HEK293 (cell line): ENCODE results near the gene SHC4.

Experiments
- CTCF ChIA-PET: fragments of 350-600 bp; formaldehyde crosslinking; extraction: SDS; loops from one replicate; lab custom pipeline; 2021; ENCODE audit warnings: antibody characterized with exemption; lab: Yijun Ruan, JAX
- POLR2A ChIA-PET: fragments of 300-600 bp; formaldehyde crosslinking; extraction: SDS; loops from one replicate; lab custom pipeline; 2020; ENCODE audit warnings: antibody characterized with exemption, inconsistent platforms; lab: Yijun Ruan, JAX
- H3K27ac ChIP-seq: fragments of 200-500 bp; sonication (Bioruptor generic); 2 replicates; pipeline ENCODE4 v1.5.1; 2014; ENCODE audit warnings: low read depth, low read length, control low read depth, inconsistent platforms; ENCODE audit errors: extremely low read depth
- H3K36me3 ChIP-seq, 2 experiments: fragments of 200-500 bp in 1 of 2; sonication (Bioruptor generic) in 1 of 2; 1 replicate in 1 of 2; 2 replicates in 1 of 2; pipeline ENCODE4 v1.5.1; 2014 to 2017; ENCODE audit warnings: inconsistent platforms in 2 of 2, low read length in 2 of 2; ENCODE audit not compliant: control insufficient read depth in 2 of 2, insufficient read depth in 1 of 2
- H3K4me1 ChIP-seq: fragments of 200-500 bp; sonication (Bioruptor generic); 2 replicates; pipeline ENCODE4 v1.5.1; 2014; ENCODE audit warnings: mild to moderate bottlenecking, low read length, inconsistent platforms; ENCODE audit not compliant: control insufficient read depth, insufficient read depth
- H3K4me3 ChIP-seq: 2 replicates; pipeline ENCODE4 v1.5.1; 2011; ENCODE audit warnings: low read depth, mild to moderate bottlenecking, control low read depth, low read length, moderate library complexity
- H3K9me3 ChIP-seq: fragments of 200-500 bp; sonication (Bioruptor generic); 2 replicates; pipeline ENCODE4 v1.5.1; 2014; ENCODE audit warnings: low read depth, low read length, inconsistent platforms; ENCODE audit not compliant: control insufficient read depth, insufficient read depth
- BCL11B ChIP-seq: fragments of 450-650 bp; formaldehyde crosslinking; IDR thresholded peaks from 2 replicates; pipeline ENCODE4 v1.5.1; 2016; ENCODE audit warnings: low read depth, missing biosample characterization, missing genetic modification characterization
- GLI4 ChIP-seq: fragments of 450-650 bp; formaldehyde crosslinking; IDR thresholded peaks from 2 replicates; pipeline ENCODE4 v1.5.1; 2016; ENCODE audit warnings: missing biosample characterization, missing genetic modification characterization
- KLF16 ChIP-seq: fragments of 450-650 bp; formaldehyde crosslinking; IDR thresholded peaks from 2 replicates; pipeline ENCODE4 v1.5.1; 2017; ENCODE audit warnings: missing biosample characterization, missing genetic modification characterization
- MYNN ChIP-seq: fragments of 450-650 bp; formaldehyde crosslinking; IDR thresholded peaks from 2 replicates; pipeline ENCODE4 v1.5.1; 2016; ENCODE audit warnings: missing biosample characterization, missing genetic modification characterization, borderline replicate concordance
- REPIN1 ChIP-seq: fragments of 450-650 bp; formaldehyde crosslinking; IDR thresholded peaks from 2 replicates; pipeline ENCODE4 v1.5.1; 2017; ENCODE audit warnings: missing biosample characterization, missing genetic modification characterization, low read depth
- SALL2 ChIP-seq: fragments of 450-650 bp; formaldehyde crosslinking; IDR thresholded peaks from 2 replicates; pipeline ENCODE4 v1.5.0; 2017; ENCODE audit warnings: missing biosample characterization, mild to moderate bottlenecking, missing genetic modification characterization, borderline replicate concordance
- TRIM28 ChIP-seq: IDR thresholded peaks from 2 replicates; pipeline ENCODE4 v1.6.1; 2011; ENCODE audit warnings: low read length, control low read depth, borderline replicate concordance
- ZBTB17 ChIP-seq: fragments of 450-650 bp; formaldehyde crosslinking; IDR thresholded peaks from 2 replicates; pipeline ENCODE4 v1.5.1; 2016; ENCODE audit warnings: missing biosample characterization, missing genetic modification characterization
- ZBTB21 ChIP-seq: fragments of 450-650 bp; formaldehyde crosslinking; IDR thresholded peaks from 2 replicates; pipeline ENCODE4 v1.5.1; 2017; ENCODE audit warnings: missing biosample characterization, missing genetic modification characterization
- ZBTB48 ChIP-seq: fragments of 450-650 bp; formaldehyde crosslinking; IDR thresholded peaks from 2 replicates; pipeline ENCODE4 v1.5.1; 2016; ENCODE audit warnings: missing biosample characterization, missing genetic modification characterization
- ZNF114 ChIP-seq: fragments of 450-650 bp; formaldehyde crosslinking; IDR thresholded peaks from 2 replicates; pipeline ENCODE4 v1.5.0; 2017; ENCODE audit warnings: missing biosample characterization, missing genetic modification characterization
- ZNF133 ChIP-seq: fragments of 450-650 bp; formaldehyde crosslinking; IDR thresholded peaks from 2 replicates; pipeline ENCODE4 v1.5.1; 2016; ENCODE audit warnings: missing biosample characterization, missing genetic modification characterization
- ZNF223 ChIP-seq: fragments of 450-650 bp; formaldehyde crosslinking; IDR thresholded peaks from 2 replicates; pipeline ENCODE4 v1.5.1; 2016; ENCODE audit warnings: missing biosample characterization, missing genetic modification characterization
- ZNF311 ChIP-seq: fragments of 450-650 bp; formaldehyde crosslinking; IDR thresholded peaks from 2 replicates; pipeline ENCODE4 v1.5.1; 2017; ENCODE audit warnings: missing biosample characterization, missing genetic modification characterization, borderline replicate concordance
- ZNF335 ChIP-seq: fragments of 450-650 bp; formaldehyde crosslinking; conservative IDR thresholded peaks from 2 replicates; pipeline ENCODE4 v1.5.1; 2016; ENCODE audit warnings: missing biosample characterization, missing genetic modification characterization
- ZNF416 ChIP-seq: fragments of 450-650 bp; formaldehyde crosslinking; IDR thresholded peaks from 2 replicates; pipeline ENCODE4 v1.5.1; 2016; ENCODE audit warnings: missing biosample characterization, missing genetic modification characterization
- ZNF423 ChIP-seq: fragments of 450-650 bp; formaldehyde crosslinking; IDR thresholded peaks from 2 replicates; pipeline ENCODE4 v1.5.1; 2016; ENCODE audit warnings: missing biosample characterization, missing genetic modification characterization
- ZNF433 ChIP-seq: fragments of 450-650 bp; formaldehyde crosslinking; IDR thresholded peaks from 2 replicates; pipeline ENCODE4 v1.5.1; 2016; ENCODE audit warnings: missing biosample characterization, missing genetic modification characterization, low read depth
- ZNF521 ChIP-seq: fragments of 450-650 bp; formaldehyde crosslinking; IDR thresholded peaks from 2 replicates; pipeline ENCODE4 v1.5.1; 2017; ENCODE audit warnings: missing biosample characterization, mild to moderate bottlenecking, missing genetic modification characterization
- ZNF530 ChIP-seq: fragments of 450-650 bp; formaldehyde crosslinking; IDR thresholded peaks from 2 replicates; pipeline ENCODE4 v1.5.1; 2016; ENCODE audit warnings: low read depth, missing biosample characterization, missing genetic modification characterization
- ZNF548 ChIP-seq: fragments of 450-650 bp; formaldehyde crosslinking; IDR thresholded peaks from 2 replicates; pipeline ENCODE4 v1.5.1; 2016; ENCODE audit warnings: missing biosample characterization, missing genetic modification characterization
- ZNF555 ChIP-seq: fragments of 450-650 bp; formaldehyde crosslinking; conservative IDR thresholded peaks from 2 replicates; pipeline ENCODE4 v1.5.1; 2017; ENCODE audit warnings: missing biosample characterization, mild to moderate bottlenecking, missing genetic modification characterization, inconsistent platforms
- ZNF626 ChIP-seq: fragments of 450-650 bp; sonication (Bioruptor Pico); formaldehyde crosslinking; IDR thresholded peaks from 2 replicates; pipeline ENCODE4 v1.5.1; 2018; ENCODE audit warnings: missing biosample characterization, missing genetic modification characterization, inconsistent platforms
- ZNF747 ChIP-seq: fragments of 450-650 bp; formaldehyde crosslinking; IDR thresholded peaks from 2 replicates; pipeline ENCODE4 v1.5.1; 2016; ENCODE audit warnings: missing biosample characterization, missing genetic modification characterization
- ZNF76 ChIP-seq: fragments of 450-650 bp; formaldehyde crosslinking; IDR thresholded peaks from 2 replicates; pipeline ENCODE4; 2016; ENCODE audit warnings: low read depth, missing biosample characterization, missing genetic modification characterization, borderline replicate concordance
- ZSCAN23 ChIP-seq: fragments of 450-650 bp; formaldehyde crosslinking; IDR thresholded peaks from 2 replicates; pipeline ENCODE4 v1.5.1; 2016; ENCODE audit warnings: missing biosample characterization, missing genetic modification characterization
- ZSCAN30 ChIP-seq: fragments of 450-650 bp; IDR thresholded peaks from 2 replicates; pipeline ENCODE4 v1.5.1; 2018; ENCODE audit warnings: missing biosample characterization, mild to moderate bottlenecking, missing genetic modification characterization, moderate library complexity
- TF ChIP-seq, protein P1 (sequence below): fragments of 450-650 bp; formaldehyde crosslinking; IDR thresholded peaks from 2 replicates; pipeline ENCODE4 v1.5.1; 2016; ENCODE audit warnings: missing biosample characterization, missing genetic modification characterization
- TF ChIP-seq, protein P2 (sequence below): fragments of 450-650 bp; formaldehyde crosslinking; IDR thresholded peaks from 2 replicates; pipeline ENCODE4 v1.5.1; 2017; ENCODE audit warnings: missing biosample characterization, missing genetic modification characterization
- TF ChIP-seq, protein P3 (sequence below): fragments of 450-650 bp; IDR thresholded peaks from 2 replicates; pipeline ENCODE4 v1.5.1; 2018; ENCODE audit warnings: missing biosample characterization, mild to moderate bottlenecking, missing genetic modification characterization
- TF ChIP-seq, protein P4 (sequence below): fragments of 450-650 bp; formaldehyde crosslinking; IDR thresholded peaks from 2 replicates; pipeline ENCODE4 v1.5.1; 2016; ENCODE audit warnings: missing biosample characterization, missing genetic modification characterization

The SHC4 gene

DNA sequence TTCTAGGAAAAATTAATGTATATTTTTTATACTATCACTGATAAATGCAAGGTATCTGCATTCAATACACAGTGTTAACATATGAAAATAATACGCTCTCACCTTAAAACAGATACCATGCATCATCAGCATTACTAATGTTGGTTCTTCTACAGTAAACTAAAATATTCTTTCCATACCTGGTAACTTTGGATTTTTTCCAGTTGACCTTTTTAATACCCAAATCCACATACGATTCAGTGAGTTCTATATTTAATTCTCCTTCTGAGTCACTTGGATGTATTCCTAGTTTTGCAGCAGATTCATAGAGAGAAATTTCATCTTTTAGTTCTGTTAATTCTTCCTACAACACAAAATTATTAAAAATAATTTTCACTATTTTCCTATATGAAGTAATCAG is 182.7 kb downstream of the SHC4 start:
- Histone ChIP-seq H3K9me3 (no peaks in the 10 kb centered on the region), H3K36me3 (peaks cover 12 to 43% of the 10 kb centered on the region in 2 experiments; a peak in 1 of 3 replicates), H3K4me1 (no peaks in the 10 kb centered on the region), H3K4me3 (no peak overlapping the region), H3K27ac (no peak overlapping the region)
- TF ChIP-seq ZSCAN30 (tag by site-specific recombination) (no peak), ZNF555 (no peak), TRIM28 (no peak), ZNF521 (tag by site-specific recombination) (no peak), ZNF335 (tag by site-specific recombination) (no peak), ZNF530 (no peak), BCL11B (tag by site-specific recombination) (no peak), ZNF114 (tag by site-specific recombination) (no peak), GLI4 (tag by site-specific recombination) (no peak), ZBTB48 (tag by site-specific recombination) (no peak), ZNF133 (tag by site-specific recombination) (no peak), REPIN1 (tag by site-specific recombination) (no peak), ZNF548 (tag by site-specific recombination) (no peak)
- TF ChIP-seq, protein P1, sequence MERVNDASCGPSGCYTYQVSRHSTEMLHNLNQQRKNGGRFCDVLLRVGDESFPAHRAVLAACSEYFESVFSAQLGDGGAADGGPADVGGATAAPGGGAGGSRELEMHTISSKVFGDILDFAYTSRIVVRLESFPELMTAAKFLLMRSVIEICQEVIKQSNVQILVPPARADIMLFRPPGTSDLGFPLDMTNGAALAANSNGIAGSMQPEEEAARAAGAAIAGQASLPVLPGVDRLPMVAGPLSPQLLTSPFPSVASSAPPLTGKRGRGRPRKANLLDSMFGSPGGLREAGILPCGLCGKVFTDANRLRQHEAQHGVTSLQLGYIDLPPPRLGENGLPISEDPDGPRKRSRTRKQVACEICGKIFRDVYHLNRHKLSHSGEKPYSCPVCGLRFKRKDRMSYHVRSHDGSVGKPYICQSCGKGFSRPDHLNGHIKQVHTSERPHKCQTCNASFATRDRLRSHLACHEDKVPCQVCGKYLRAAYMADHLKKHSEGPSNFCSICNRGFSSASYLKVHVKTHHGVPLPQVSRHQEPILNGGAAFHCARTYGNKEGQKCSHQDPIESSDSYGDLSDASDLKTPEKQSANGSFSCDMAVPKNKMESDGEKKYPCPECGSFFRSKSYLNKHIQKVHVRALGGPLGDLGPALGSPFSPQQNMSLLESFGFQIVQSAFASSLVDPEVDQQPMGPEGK (tag by site-specific recombination) = no peak
- ChIA-PET CTCF (no interaction called here), POLR2A (no interaction called here)

DNA sequence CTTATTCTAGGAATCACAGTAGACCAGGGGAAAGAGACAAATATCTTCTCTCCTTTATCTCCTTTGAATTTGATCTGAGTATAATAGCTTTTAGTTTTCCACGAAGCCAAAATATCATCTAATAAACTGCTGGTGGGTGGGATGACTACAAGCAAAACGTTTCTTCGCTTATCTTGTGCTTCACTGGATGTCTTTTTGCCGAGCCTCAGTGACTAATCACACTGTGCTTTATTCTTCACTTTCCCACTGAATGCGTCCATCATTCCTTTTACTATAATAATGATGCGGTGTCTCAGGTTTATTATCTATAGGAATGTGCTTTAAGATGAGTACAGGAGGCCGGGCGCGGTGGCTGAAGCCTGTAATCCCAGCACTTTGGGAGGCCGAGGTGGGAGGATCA is 185.4 kb downstream of the SHC4 start:
- Histone ChIP-seq H3K4me1 (no peaks in the 10 kb centered on the region), H3K27ac (no peak overlapping the region), H3K36me3 (peaks cover 5 to 30% of the 10 kb centered on the region in 2 experiments; a peak in 1 of 3 replicates), H3K9me3 (no peaks in the 10 kb centered on the region), H3K4me3 (no peak overlapping the region)
- TF ChIP-seq SALL2 (tag by site-specific recombination) (no peak), ZNF423 (tag by site-specific recombination) (no peak), ZNF626 (no peak), ZNF223 (tag by site-specific recombination) (no peak), ZBTB17 (tag by site-specific recombination) (no peak), ZNF433 (no peak), ZNF521 (tag by site-specific recombination) (no peak), MYNN (tag by site-specific recombination) (no peak), ZSCAN23 (no peak), ZNF416 (tag by site-specific recombination) (no peak), ZNF76 (tag by site-specific recombination) (no peak), ZBTB21 (tag by site-specific recombination) (no peak), KLF16 (no peak), ZNF311 (tag by site-specific recombination) (no peak), ZNF747 (no peak)
- TF ChIP-seq, protein P2, sequence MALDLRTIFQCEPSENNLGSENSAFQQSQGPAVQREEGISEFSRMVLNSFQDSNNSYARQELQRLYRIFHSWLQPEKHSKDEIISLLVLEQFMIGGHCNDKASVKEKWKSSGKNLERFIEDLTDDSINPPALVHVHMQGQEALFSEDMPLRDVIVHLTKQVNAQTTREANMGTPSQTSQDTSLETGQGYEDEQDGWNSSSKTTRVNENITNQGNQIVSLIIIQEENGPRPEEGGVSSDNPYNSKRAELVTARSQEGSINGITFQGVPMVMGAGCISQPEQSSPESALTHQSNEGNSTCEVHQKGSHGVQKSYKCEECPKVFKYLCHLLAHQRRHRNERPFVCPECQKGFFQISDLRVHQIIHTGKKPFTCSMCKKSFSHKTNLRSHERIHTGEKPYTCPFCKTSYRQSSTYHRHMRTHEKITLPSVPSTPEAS (tag by site-specific recombination) = no peak
- TF ChIP-seq, protein P3, sequence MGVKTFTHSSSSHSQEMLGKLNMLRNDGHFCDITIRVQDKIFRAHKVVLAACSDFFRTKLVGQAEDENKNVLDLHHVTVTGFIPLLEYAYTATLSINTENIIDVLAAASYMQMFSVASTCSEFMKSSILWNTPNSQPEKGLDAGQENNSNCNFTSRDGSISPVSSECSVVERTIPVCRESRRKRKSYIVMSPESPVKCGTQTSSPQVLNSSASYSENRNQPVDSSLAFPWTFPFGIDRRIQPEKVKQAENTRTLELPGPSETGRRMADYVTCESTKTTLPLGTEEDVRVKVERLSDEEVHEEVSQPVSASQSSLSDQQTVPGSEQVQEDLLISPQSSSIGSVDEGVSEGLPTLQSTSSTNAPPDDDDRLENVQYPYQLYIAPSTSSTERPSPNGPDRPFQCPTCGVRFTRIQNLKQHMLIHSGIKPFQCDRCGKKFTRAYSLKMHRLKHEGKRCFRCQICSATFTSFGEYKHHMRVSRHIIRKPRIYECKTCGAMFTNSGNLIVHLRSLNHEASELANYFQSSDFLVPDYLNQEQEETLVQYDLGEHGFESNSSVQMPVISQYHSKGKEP (tag by site-specific recombination) = no peak
- TF ChIP-seq, protein P4, sequence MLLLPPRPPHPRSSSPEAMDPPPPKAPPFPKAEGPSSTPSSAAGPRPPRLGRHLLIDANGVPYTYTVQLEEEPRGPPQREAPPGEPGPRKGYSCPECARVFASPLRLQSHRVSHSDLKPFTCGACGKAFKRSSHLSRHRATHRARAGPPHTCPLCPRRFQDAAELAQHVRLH = no peak
- ChIA-PET POLR2A (no interaction called here), CTCF (no interaction called here)
